IPS DF 4.7 (cell line): ENCODE results near the gene IDS.
"Not testable (repeated sequence)": the region's sequence is repeated elsewhere in the genome, so short reads cannot be mapped to it uniquely, and the experiment has no call there.

Source experiments
- DNase-seq: peaks from one replicate; pipeline ENCODE4 v3.0.0-alpha.2; 2013; ENCODE audit warnings: low spot score; ENCODE audit errors: extremely low read depth

IDS gene, protein sequence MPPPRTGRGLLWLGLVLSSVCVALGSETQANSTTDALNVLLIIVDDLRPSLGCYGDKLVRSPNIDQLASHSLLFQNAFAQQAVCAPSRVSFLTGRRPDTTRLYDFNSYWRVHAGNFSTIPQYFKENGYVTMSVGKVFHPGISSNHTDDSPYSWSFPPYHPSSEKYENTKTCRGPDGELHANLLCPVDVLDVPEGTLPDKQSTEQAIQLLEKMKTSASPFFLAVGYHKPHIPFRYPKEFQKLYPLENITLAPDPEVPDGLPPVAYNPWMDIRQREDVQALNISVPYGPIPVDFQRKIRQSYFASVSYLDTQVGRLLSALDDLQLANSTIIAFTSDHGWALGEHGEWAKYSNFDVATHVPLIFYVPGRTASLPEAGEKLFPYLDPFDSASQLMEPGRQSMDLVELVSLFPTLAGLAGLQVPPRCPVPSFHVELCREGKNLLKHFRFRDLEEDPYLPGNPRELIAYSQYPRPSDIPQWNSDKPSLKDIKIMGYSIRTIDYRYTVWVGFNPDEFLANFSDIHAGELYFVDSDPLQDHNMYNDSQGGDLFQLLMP

DNA sequence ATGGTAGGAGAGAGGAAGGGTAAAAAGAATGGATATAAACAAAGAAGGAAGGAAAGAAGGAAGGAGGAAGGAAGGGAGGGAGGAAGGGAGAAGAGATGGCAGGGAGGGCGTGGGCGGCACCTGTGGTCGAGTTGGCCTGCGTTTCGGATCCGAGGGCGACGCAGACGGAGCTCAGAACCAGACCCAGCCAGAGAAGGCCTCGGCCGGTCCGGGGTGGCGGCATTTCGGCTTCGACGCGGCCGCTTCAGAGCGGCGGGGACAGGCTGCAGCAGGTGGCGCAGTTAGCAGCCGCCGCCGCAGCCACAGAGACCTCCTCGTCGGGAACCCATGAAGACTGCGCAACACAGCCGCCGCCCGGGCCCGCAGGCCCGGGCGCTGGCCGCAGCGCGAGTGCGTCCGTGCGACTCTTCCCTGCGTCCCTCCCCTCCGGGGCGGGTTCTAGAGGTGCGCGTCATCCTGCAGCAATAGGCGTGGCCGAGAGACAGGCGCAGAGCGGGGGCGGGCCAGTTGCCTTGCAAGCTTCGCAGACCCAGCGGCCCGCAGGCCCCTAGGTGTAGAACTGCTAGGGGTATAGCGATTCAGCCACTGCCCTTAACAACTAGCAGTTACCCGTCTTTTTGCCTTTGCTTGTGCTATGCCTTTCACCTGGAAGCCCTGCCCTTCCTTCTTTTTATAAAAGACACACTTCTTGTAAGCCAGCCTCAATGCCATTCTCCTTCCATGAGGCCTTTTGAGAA, at the start of gene IDS:
Gene IDS (minus strand): TSS at position 392 of the 737 bp plus-strand sequence. CDS start 169 bp downstream, at position 223.
- no peak for DNase-seq

DNA sequence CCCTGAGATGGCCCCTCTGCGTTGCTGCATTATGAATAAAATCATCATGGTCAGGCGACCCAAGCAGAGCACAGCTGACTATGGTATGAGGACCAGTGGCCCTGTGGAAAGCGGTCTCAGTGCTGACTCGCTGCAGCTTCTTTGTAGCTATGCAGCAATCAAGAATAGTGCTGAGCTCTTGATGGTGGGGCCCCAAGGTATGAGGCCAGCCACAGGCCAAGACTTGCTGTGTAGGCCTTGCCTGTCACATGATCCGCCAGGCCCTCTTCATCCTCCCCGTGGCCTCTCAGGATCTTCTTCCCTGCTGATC, 46.8 kb upstream of the IDS start:
- not testable (repeated sequence) for DNase-seq

DNA sequence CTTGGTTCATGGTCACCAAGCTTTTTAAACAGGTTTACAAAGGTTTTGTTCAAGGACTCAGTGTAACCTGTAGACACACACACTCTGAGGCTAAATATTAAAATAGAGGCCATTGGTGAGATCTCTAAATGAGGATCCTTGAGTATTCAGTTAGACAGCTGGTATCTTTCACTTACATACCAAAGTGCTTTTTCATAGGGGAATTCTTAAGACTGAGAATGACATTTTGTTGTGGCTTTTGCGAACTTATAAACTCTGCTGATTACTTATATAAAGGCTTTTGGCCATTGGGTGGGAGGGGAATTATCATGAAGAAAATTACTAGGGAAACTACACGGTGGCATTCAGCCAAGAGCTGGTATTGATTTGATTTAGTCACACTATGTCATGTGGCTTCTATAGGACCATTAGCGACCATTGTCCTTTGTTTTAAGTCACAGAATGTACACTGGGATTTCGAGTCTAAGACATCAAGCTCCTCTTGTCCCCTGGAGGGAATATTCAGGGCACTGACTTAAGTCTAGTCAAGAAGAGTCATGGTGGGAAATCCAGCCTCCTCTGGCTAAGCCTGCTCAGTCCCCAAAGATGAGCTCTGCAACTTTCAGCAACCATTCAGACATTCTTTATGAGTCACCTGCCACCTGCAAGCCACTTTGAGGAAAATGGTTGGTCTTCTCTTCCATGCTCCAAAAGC, 46.3 kb upstream of the IDS start:
- DNase-seq, result not testable (repeated sequence)

DNA sequence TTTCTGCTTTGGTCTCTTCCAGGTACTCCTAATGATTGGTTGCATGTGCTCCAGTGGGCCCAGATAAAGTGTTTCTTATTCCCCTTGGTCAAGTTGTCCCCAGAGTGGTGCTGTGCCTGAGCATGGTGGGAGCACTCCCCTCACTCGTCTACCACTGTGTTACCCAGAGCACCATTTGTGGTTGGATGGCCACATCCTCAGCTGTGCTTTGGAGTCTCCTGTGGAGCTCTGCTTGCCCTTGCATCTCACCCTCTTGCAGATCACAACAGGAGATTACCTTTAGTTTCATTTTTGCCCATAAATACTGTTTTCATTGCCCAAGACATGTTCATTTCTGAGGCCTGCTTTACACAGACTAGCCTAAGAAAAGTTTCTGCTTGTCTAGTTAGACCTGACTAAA, 45.3 kb upstream of the IDS start:
- DNase-seq, result not testable (repeated sequence)

DNA sequence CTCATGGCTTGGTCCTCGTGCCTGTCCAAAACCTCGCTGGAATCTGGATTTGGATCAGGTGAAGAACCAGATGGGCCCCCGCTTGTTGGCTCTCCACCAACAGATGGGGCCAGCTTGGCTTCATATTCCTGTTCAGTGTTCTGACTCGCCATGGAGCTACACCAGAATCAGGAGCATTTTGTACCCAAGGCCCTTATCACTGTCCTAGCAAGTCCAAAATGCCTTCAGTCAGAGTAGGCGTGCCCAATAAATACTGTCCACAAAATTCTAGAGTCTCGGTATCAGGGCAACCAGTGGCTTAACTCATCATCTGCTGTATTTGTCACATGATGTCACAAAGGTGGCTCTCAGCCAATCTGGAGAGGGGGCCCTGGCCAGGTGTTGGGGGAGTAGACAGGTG, 44.6 kb upstream of the IDS start, which contains the start of gene HSFX3:
Gene HSFX3 (minus strand): TSS at position 224 of the 400 bp plus-strand sequence. CDS start 72 bp downstream, at position 152.
- DNase-seq, result not testable (repeated sequence)

DNA sequence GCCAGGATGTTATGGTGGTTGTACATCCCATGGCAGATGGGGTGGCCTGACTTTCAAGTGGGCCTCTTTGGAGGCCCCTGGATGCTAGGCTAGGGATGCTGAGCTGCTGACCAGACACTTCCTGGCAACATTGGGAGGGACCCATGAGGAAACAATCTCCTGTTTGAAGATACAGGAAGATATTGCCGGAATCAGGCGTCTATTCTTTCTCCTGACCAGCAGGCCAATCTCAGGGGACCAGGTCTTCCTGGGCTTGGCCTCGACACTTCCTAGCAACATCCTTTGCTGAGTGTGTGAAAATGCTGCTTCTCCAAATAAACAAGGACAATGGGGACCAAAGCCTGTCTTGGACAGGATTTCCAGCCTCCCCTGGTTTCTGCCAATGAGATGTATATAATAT, 42.7 kb upstream of the IDS start:
- not testable (repeated sequence) for DNase-seq

DNA sequence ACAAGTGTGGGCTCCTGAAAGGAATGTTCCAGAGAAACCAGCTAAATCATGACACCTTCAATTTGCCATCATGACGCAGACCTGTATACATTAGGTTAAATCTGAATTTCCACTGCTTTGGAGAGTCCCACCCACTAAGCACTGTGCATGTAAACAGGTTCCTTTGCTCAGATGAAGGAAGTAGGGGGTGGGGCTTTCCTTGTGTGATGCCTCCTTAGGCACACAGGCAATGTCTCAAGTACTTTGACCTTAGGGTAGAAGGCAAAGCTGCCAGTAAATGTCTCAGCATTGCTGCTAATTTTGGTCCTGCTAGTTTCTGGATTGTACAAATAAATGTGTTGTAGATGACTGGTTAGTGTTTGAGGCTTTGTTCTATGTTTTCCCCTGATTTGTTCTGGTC, 41.9 kb upstream of the IDS start:
- DNase-seq, result not testable (repeated sequence)

DNA sequence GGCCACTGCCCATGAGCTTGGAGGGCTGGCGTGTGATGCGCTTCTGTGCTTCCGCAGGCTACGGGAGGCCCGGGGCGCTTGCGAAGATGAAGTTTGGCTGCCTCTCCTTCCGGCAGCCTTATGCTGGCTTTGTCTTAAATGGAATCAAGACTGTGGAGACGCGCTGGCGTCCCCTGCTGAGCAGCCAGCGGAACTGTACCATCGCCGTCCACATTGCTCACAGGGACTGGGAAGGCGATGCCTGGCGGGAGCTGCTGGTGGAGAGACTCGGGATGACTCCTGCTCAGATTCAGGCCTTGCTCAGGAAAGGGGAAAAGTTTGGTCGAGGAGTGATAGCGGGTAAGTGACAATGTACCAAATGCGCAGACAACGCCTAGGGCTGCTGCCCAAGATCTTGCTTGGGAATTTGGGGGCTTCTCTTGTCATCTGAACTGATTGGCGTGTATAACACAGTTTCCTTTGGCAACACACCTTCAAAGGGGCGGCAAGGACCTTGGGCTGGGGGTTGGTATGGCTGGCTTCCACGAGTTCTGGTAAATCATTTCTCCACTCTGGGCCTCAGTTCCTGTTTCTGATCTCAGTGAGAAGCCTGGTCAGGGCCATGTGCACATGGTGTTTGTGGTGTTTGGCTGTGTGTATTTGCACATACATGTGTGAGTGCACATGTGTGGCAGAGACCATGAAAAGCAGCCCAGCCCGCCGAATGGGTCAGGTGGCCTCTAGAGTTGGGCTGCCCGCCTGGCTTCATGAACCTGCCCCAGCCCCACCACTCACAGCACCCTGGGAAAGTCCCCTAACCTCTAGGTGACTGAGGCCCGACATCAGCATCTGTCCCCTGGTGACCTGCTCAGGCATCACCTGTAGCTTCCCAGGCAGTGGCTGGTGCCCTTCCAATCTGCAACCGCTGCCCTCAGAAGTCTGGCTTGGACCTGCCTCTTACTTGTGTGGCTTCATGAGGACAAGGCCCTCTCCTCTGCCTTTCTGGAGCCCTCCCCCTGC, 40.7 kb upstream of the IDS start:
- DNase-seq, result not testable (repeated sequence)

DNA sequence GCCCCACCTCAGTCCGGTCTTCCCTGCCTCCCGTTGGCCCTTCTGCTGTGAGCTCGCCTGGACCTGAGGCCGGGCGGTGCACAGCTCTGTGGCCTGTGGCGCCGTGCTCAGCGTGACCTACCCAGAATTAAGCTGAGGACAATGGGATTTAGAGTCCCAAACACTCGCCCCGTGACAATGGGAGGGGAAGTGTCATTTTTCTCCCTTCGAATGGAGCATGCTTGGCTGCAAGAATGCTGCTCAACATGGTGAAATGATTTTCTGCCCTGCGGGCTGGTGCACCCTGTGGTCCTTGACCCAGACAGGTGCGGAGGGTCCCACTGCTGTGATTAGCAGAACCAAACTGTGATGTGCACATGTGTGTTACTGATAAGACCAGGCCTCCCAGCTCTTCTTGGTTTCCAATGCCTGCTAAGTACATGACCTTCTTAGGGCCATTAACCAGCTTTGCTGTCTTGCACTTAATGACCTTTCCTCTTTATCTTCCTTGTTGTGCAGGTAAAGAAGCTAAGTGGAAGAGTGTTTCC, 36.5 kb upstream of the IDS start:
- no peak for DNase-seq

DNA sequence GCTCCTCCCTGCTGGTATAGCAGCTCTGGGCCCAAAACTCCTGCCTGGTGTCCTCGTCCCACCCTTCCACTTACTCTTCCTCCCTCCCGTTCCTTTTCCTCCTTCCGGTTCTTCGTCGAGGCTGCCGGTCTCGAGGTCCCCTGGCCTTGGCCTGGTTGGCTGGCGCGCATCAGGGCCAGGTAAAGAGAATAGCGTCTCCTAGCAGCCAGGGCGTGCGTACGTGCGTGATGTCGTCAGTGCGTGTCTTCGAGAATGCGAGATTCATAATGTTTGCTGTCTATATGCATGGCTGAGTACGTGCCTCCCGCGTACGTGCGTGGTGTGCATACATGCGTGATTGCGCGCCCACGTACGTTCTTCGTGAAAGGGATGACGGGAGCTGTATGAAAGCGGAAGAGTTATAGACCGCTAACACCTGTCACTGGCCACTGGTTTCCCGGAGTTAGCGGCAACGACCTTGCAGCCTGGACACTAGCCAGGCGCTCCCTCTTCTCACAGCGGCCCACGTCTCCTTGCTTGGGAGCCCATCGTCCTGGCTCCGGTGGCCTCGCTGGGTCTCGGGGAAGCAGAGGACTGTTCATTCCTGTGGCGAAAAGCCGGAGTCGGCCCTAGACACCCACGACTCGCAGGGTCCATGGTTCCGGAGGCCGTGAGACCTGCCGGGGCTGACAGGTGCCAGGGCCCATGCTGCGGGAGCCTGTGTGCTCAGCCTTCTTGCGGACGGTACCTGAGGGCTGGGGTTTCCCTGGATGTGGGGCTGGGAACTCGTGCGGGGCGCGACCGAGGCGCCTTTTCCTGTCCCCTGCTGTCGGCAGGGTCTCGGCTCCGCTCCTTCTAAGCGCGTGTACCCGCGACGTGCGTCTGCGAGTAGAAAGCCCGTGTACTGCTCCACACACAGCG, 35.8 kb upstream of the IDS start, which contains the start of gene EOLA1:
Gene EOLA1 (plus strand): TSS at position 392 of the 900 bp plus-strand sequence. CDS start 4,619 bp downstream, outside the sequence.
- DNase-seq, result no peak

DNA sequence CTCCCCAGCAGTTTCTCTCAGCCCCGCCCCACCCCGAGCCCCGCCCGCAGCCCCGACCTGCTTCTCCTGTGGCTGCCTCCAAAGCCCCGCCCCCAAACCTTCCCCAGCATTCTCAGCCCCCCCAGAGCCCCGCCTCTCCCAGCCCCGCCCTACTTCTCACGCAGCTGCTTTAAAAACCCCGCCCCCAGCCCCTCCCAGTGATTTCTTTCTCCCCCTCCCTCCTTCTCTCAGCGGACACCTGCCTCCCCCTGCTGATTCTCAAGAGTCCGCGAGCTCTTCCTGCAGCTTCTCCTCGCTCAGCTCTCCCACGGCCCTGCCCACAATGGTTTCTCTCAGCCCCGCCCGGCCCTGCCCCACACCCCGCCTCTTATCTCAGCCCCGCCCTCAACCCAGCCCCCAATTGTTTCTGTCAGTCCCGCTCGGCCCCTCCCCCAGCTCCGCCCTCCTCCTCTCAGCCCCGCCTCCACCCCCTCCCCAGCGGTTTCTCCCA, 35.1 kb upstream of the IDS start:
- DNase-seq, result no peak

DNA sequence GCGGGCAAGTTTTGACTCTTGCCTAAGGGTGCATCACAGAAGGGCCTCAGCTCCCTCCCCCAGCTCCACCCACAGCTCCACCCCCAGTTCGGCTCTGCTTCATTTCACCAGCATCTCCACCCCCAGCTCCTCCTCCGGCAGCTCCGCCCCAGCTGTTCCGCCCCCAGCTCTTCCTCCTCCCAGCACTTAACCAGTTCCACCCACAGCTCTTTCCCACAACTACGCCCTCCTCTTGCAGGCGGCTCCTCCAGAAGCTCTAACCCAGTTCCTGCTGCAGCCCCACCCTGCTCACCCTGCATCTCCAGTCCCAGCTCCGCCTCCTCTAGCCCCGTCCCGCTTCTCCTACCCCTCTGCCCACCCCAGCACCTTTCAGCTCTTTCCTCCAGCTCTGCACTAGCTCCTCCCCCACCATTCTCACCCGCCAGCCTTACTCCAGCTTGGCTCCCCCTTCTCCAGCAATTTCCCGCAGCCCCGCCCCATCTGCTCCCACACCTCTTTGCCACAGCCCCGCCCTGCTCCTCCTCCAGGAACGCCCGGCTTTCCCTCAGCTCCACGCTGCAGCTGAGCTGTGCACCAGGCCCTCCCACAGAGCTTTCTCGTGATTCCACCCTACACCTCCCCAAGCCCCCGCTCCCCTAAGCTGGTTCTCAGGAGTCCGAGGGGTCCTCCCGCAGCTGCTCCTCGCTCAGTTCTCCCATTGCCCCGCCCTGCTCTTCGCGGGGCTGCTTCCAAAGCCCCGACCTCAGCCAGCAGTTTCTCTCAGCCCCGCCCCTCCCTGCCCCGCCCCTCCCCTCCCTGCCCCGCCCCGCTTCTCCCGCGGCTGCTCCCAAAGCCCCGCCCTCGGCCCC, 34.4 kb upstream of the IDS start:
- no peak for DNase-seq

DNA sequence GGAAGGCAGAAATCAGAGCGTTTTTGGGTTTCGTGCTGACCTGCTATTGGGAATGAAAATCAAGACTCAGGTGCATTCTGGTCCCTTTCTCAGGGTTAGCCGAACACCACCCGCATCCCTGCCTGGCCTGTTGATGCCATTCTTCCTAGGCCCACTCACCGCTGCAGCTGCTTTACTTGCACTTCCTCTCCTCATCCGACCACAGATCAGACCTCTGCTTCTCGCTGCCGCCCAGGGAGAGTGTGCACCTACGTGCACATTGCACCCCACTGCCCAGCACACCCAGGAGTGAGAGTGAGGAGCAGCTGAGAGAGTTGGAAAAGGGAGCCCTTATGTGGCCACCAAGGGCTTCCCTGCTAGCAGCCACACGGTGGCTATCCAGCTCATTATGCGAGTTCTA, 32.4 kb upstream of the IDS start:
- DNase-seq, result not testable (repeated sequence)

DNA sequence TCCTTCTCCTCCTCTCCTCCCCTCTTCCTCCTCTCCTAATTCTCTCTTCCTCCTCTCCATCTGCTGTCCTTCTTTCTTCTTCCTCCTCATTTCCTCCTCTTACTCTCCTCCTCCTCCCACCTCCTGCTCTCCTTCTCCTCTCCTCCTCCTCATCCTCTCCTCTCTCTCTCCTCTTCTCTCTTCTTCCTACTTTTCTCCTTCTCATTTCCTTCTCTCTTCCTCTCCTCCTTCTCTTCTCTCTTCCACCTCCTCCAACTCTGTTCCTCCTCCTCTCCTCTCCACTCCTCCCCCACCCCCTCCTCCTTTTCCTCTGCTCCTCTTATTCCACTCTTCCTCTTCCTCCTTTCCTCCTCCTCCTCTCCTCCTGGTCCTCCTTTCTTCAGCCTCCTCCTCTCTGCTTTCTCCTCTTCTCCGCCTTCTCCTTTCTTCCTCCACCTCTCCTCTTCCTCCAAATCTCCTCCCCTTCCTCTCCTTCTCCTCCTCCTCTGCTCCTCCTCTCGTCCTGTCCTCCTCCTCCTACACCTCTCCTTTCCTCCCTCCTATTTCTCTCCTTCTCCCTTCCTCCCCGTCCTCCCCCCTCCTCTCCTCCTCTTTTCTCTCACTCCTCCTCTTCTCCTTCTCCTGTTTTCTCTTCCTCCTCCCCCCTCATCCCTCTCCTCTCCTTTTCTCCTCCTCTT, 30.0 kb upstream of the IDS start:
- DNase-seq, result not testable (repeated sequence)

DNA sequence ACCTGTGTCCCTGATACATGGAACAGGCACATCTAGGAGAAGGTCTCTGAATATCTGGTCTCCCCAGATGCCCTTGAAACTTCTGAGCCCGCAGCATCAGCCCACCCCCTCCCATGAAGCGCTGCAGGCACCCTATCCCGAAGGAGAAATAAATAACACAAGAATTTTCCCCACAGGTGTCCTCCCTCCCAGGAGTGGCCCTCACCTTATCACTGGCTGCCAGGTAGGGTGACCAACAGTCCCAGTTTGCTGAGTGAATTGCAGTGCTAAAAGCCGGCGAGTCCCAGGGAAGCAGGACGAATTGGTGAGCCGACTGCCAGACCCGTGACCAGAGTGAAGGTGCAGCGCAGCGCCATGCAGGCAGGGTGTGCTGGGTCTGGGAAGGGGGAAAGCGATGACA, 28.9 kb upstream of the IDS start:
- not testable (repeated sequence) for DNase-seq

DNA sequence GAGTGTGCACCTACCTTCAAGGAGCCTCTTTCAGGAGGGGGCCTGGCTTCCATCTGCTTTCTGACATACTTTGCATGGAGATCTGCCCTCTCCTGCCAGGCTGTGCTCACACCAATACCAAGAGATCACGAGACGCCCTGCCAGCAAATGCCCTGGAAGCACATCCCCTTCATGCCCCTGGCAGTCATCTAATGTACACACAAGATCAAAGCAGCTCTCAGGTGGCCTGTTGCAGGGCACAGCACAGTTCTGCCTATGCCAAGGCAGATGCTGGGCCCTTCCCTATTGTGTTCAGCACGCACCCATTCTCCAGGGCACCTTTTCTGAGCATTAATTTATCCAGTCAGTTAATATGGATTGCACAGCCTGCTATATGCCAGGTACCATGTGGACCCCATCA, 27.8 kb upstream of the IDS start:
- DNase-seq, result not testable (repeated sequence)

DNA sequence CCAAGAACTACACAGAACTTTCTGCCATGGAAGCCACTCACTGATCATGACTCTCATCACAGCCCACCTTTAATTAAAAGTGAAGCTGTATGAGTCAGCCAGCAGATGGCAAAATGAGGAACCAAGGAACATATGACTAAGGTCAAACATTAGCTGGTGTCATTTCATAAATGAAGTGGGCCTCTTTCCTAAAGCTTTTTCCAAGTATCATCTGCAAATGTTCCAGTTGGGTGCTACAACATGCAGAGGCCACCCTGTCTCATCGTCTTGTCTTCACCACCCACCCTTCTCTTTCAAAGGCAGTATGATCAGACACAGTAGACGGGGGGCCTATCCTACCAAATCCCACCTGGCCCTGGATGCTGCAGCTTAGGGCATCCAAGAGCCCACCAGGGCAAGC, 26.5 kb upstream of the IDS start:
- no peak for DNase-seq
